Keratinocyte (primary cell): ENCODE results near the gene SCART1. TPM values are rescaled to one million over a fixed set of nuclear protein-coding genes. Genes with fewer than 3 reads are reported as not detected.

Experiments
- DNase-seq: peaks from one replicate; pipeline ENCODE4 v3.0.0-alpha.2; 2011; ENCODE audit warnings: low read depth, missing footprints, low spot score
- FAIRE-seq: peaks from 2 replicates; lab custom pipeline; 2011; peaks lifted over from hg19 to GRCh38; lab: Jason Lieb, UNC
- H2AFZ ChIP-seq: 2 replicates; pipeline ENCODE4 v1.6.0; 2012; ENCODE audit warnings: low read length, control low read depth, inconsistent platforms; ENCODE audit not compliant: control insufficient read depth
- H3K27ac ChIP-seq: 2 replicates; pipeline ENCODE4 v1.5.1; 2011; ENCODE audit warnings: low read length; ENCODE audit not compliant: control insufficient read depth, insufficient read depth
- H3K27me3 ChIP-seq: 3 replicates; pipeline ENCODE4 v1.6.0; 2011; ENCODE audit warnings: low read length; ENCODE audit not compliant: control insufficient read depth, insufficient read depth; ENCODE audit errors: extremely low read depth
- H3K36me3 ChIP-seq, 2 experiments: 2 replicates in 1 of 2; 3 replicates in 1 of 2; pipeline ENCODE4 v1.5.1; 2011; ENCODE audit warnings: low read length in 2 of 2, mild to moderate bottlenecking in 1 of 2; ENCODE audit not compliant: control insufficient read depth in 2 of 2, insufficient read depth in 2 of 2; ENCODE audit errors: extremely low read depth in 1 of 2
- H3K4me1 ChIP-seq: 3 replicates; pipeline ENCODE4 v1.5.1; 2011; ENCODE audit warnings: low read length; ENCODE audit not compliant: control insufficient read depth, insufficient read depth; ENCODE audit errors: extremely low read depth
- H3K4me2 ChIP-seq: 3 replicates; pipeline ENCODE4 v1.6.0; 2011; ENCODE audit warnings: low read depth, low read length; ENCODE audit not compliant: control insufficient read depth, insufficient read depth; ENCODE audit errors: extremely low read depth
- H3K4me3 ChIP-seq, 3 experiments: fragments of 200-600 bp in 1 of 3; sonication (generic) in 1 of 3; 2 replicates in 2 of 3; 3 replicates in 1 of 3; pipeline ENCODE4 v1.5.1; 2011 to 2016; ENCODE audit warnings: low read length in 3 of 3, mild to moderate bottlenecking in 3 of 3, control low read depth in 2 of 3, inconsistent platforms in 1 of 3, low read depth in 1 of 3, mixed read lengths in 1 of 3, mixed run types in 1 of 3, moderate library complexity in 1 of 3; ENCODE audit not compliant: control insufficient read depth in 2 of 3, insufficient read depth in 2 of 3; ENCODE audit errors: extremely low read depth in 1 of 3
- H3K79me2 ChIP-seq: 2 replicates; pipeline ENCODE4 v1.6.0; 2012; ENCODE audit warnings: low read length; ENCODE audit not compliant: control insufficient read depth, insufficient read depth
- H3K9ac ChIP-seq: 3 replicates; pipeline ENCODE4 v1.6.0; 2011; ENCODE audit warnings: low read length; ENCODE audit not compliant: control insufficient read depth, insufficient read depth; ENCODE audit errors: extremely low read depth
- H3K9me1 ChIP-seq: 3 replicates; pipeline ENCODE4 v1.6.0; 2011; ENCODE audit warnings: low read length; ENCODE audit not compliant: control insufficient read depth, insufficient read depth; ENCODE audit errors: extremely low read depth
- H3K9me3 ChIP-seq: 2 replicates; pipeline ENCODE4 v1.5.1; 2012; ENCODE audit warnings: low read depth, low read length; ENCODE audit not compliant: control insufficient read depth
- H4K20me1 ChIP-seq: 3 replicates; pipeline ENCODE4 v1.6.0; 2011; ENCODE audit warnings: low read length; ENCODE audit not compliant: control insufficient read depth, insufficient read depth; ENCODE audit errors: extremely low read depth
- CTCF ChIP-seq, 3 experiments: IDR thresholded peaks in 1 of 3; conservative IDR thresholded peaks in 1 of 3; optimal IDR thresholded peaks in 1 of 3; 2 replicates in 2 of 3; 3 replicates in 1 of 3; pipeline versions ENCODE3 to v1.5.1; 2011; ENCODE audit warnings: low read length in 3 of 3, mild to moderate bottlenecking in 3 of 3, moderate library complexity in 2 of 3, control low read depth in 1 of 3, inconsistent platforms in 1 of 3; ENCODE audit not compliant: insufficient read depth in 2 of 3; ENCODE audit errors: extremely low read depth in 1 of 3
- EZH2 ChIP-seq: IDR thresholded peaks from one replicate; pipeline ENCODE4 v1.6.1; 2012; ENCODE audit warnings: inconsistent platforms, mild to moderate bottlenecking, low read length, moderate library complexity
- dilution Hi-C: fragments of 300-500 bp; cut with MboI; formaldehyde crosslinking; loops from one replicate; pipeline ENCODE4 v1.7.0; 2020; ENCODE audit warnings: low sequenced_read_pairs; ENCODE audit not compliant: extremely low pct_ligation_motif_present
- polyA plus RNA-seq, 5 experiments: library from polyadenylated mRNA; depleted of rRNA in 3 of 5; stranded (reverse) in 3 of 5; stranded (forward) in 1 of 5; unstranded in 1 of 5; fragments of >200 nt; gene quantifications; 1 replicate in 1 of 5; 2 replicates in 3 of 5; 3 replicates in 1 of 5; pipeline versions ENCODE4 v1.2.1 to v1.2.3, GENCODE V29; 2011 to 2012; ENCODE audit warnings: missing spikeins in 2 of 5, low read depth in 1 of 5, low replicate concordance in 1 of 5

Gene SCART1
- polyA plus RNA-seq, 1 donor (not counting 4 experiments of a cell fraction or from before 2014, with no cell fraction given) = 0.75 TPM

GRCh38 chr10:133457100-133457841 is 3.5 kb downstream of the SCART1 start:
- Histone ChIP-seq H3K4me3 (no peak overlapping the region), H3K4me1 (no peaks in the 10 kb centered on the region), H3K4me2 (no peak overlapping the region), H3K9ac (no peak overlapping the region), H3K9me3 (peaks cover 2% of the 10 kb centered on the region), H3K36me3 (no peaks in the 10 kb centered on the region), H3K27me3 (no peaks in the 10 kb centered on the region), H4K20me1 (no peaks in the 10 kb centered on the region), H3K27ac (no peak overlapping the region), H3K79me2 (no peaks in the 10 kb centered on the region), H3K9me1 (no peaks in the 10 kb centered on the region), H2AFZ (no peak overlapping the region)
- DNase-seq (no peak), FAIRE-seq (no peak)
- dilution Hi-C loops = no loop called here
- no peak for TF ChIP-seq CTCF (optimal IDR thresholded peaks at IDR 0.05 in 1 of 3, IDR thresholded peaks at IDR 0.05 in 1 of 3, conservative IDR thresholded peaks at IDR 0.05 in 1 of 3; ENCODE audit: extremely low read depth in 1 of 3, insufficient read depth in 2 of 3, low read length in 3 of 3)
- no peak for TF ChIP-seq EZH2

GRCh38 chr10:133458021-133458709 is 4.4 kb downstream of the SCART1 start:
- no peak overlapping the region for H2AFZ ChIP-seq
- no peaks in the 10 kb centered on the region for H3K79me2 ChIP-seq
- no peak overlapping the region for H3K4me3 ChIP-seq
- FAIRE-seq (no peak), DNase-seq (no peak)
- H3K4me1 ChIP-seq = no peaks in the 10 kb centered on the region
- TF ChIP-seq EZH2 = no peak
- TF ChIP-seq CTCF (optimal IDR thresholded peaks at IDR 0.05 in 1 of 3, IDR thresholded peaks at IDR 0.05 in 1 of 3, conservative IDR thresholded peaks at IDR 0.05 in 1 of 3; ENCODE audit: extremely low read depth in 1 of 3, insufficient read depth in 2 of 3, low read length in 3 of 3) = no peak
- H3K27me3 ChIP-seq = no peaks in the 10 kb centered on the region
- H4K20me1 ChIP-seq = no peaks in the 10 kb centered on the region
- no peak overlapping the region for H3K4me2 ChIP-seq
- dilution Hi-C loops = no loop called here
- H3K9me1 ChIP-seq = no peaks in the 10 kb centered on the region
- no peaks in the 10 kb centered on the region for H3K36me3 ChIP-seq
- peaks cover 2% of the 10 kb centered on the region for H3K9me3 ChIP-seq
- no peak overlapping the region for H3K9ac ChIP-seq
- H3K27ac ChIP-seq = no peak overlapping the region
